Erythroblast (primary cell): Measurements from ENCODE around the gene LAIR1.

Source experiments
- GATA1 ChIP-seq: IDR thresholded peaks from 2 replicates; pipeline ENCODE4 v1.6.1; 2011; ENCODE audit warnings: low read depth, mild to moderate bottlenecking, control low read depth, low read length, moderate library complexity
- POLR2A ChIP-seq: IDR thresholded peaks from 2 replicates; pipeline ENCODE4 v1.6.1; 2011; ENCODE audit warnings: mild to moderate bottlenecking, low read length

DNA sequence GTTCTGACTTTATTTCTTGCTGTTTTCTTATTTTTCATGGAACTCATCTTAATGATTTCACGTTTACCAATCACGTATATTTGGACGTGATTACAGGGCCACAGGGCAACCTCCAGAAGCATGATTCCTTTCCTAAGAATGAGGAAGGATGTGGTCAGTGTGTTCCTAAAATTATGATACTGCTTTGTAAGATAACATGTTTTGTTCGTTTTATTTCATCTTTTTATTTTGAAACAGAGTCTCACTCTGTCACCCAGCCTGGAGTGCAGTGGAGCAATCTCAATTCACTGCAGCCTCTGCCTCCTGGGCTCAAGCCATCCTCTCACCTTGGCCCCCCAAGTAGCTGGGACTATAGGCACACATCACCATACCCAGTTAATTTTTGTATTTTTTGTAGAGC is 24.8 kb upstream of the LAIR1 start:
- TF ChIP-seq POLR2A, result no peak
- no peak for TF ChIP-seq GATA1
